Kidney epithelial cell (primary cell): ENCODE measurements around the gene KITLG. TPM values are rescaled to one million over a fixed set of nuclear protein-coding genes. Genes with fewer than 3 reads are reported as not detected.
"Not testable (repeated sequence)": the region's sequence is repeated elsewhere in the genome, so short reads cannot be mapped to it uniquely, and the experiment has no call there.

Experiments
- DNase-seq: peaks from one replicate; pipeline ENCODE4 v3.0.0-alpha.2; 2010; ENCODE audit warnings: low read depth
- H3K27me3 ChIP-seq: 2 replicates; pipeline ENCODE4 v1.6.0; 2011; ENCODE audit warnings: low read length; ENCODE audit not compliant: control insufficient read depth, insufficient read depth
- H3K36me3 ChIP-seq: 2 replicates; pipeline ENCODE4 v1.5.1; 2011; ENCODE audit warnings: low read length; ENCODE audit not compliant: control insufficient read depth, insufficient read depth
- H3K4me3 ChIP-seq: 2 replicates; pipeline ENCODE4 v1.5.1; 2011; ENCODE audit warnings: low read depth, mild to moderate bottlenecking, control low read depth, low read length
- CTCF ChIP-seq: IDR thresholded peaks from 2 replicates; pipeline ENCODE4 v1.5.1; 2011; ENCODE audit warnings: mild to moderate bottlenecking, moderate library complexity, low read length, control low read depth, inconsistent platforms; ENCODE audit not compliant: insufficient read depth, poor library complexity, severe bottlenecking
- total RNA-seq: library from RNA; depleted of rRNA; stranded (reverse); fragments of >200 nt; gene quantifications from 2 replicates; pipeline ENCODE4 v1.2.3, GENCODE V29; 2015

The KITLG gene
- total RNA-seq, 1 donor from 2014 or later: 11.5 TPM

- Histone ChIP-seq H3K27me3 (no peaks in the 10 kb centered on the region), H3K36me3 (no peaks in the 10 kb centered on the region), H3K4me3 (no peak overlapping the region)
- no peak for DNase-seq
- TF ChIP-seq CTCF: no peak
Observed at GRCh38 chr12:88556213-88556774, 24.0 kb downstream of the KITLG start.

GRCh38 chr12:88553941-88554658, 26.2 kb downstream of the KITLG start:
- H3K36me3 ChIP-seq: no peaks in the 10 kb centered on the region
- H3K4me3 ChIP-seq: no peak overlapping the region
- peak; percentile 68 for DNase-seq
- no peak for TF ChIP-seq CTCF
- no peaks in the 10 kb centered on the region for H3K27me3 ChIP-seq

- TF ChIP-seq CTCF: no peak
- no peaks in the 10 kb centered on the region for H3K36me3 ChIP-seq
- H3K27me3 ChIP-seq: no peaks in the 10 kb centered on the region
- no peak for DNase-seq
- H3K4me3 ChIP-seq: no peak overlapping the region
Observed at GRCh38 chr12:88552610-88553079, 27.6 kb downstream of the KITLG start.

GRCh38 chr12:88549929-88550328, 30.3 kb downstream of the KITLG start:
- H3K27me3 ChIP-seq: no peaks in the 10 kb centered on the region
- H3K4me3 ChIP-seq: no peak overlapping the region
- no peaks in the 10 kb centered on the region for H3K36me3 ChIP-seq
- no peak for TF ChIP-seq CTCF
- DNase-seq: no peak

- not testable (repeated sequence) for H3K36me3 ChIP-seq, H3K27me3 ChIP-seq, DNase-seq, H3K4me3 ChIP-seq
Observed at GRCh38 chr12:88547949-88548348, 32.3 kb downstream of the KITLG start.

- no peak overlapping the region for H3K4me3 ChIP-seq
- H3K36me3 ChIP-seq: no peaks in the 10 kb centered on the region
- H3K27me3 ChIP-seq: no peaks in the 10 kb centered on the region
- TF ChIP-seq CTCF: no peak
- DNase-seq: no peak
Observed at GRCh38 chr12:88546853-88547252, 33.4 kb downstream of the KITLG start.
